GM23338 (cell line): ENCODE data around the gene TRPM3. TPM values are rescaled to one million over a fixed set of nuclear protein-coding genes. Genes with fewer than 3 reads are reported as not detected.

ENCODE experiments used
- ATAC-seq: fragments of 200-7000 bp; cut with Tn5 transposase; 3 replicates; pipeline ENCODE4 v1.9.1; 2020
- DNase-seq: peaks from one replicate; pipeline ENCODE4 v3.0.0-alpha.2; 2015; ENCODE audit warnings: low spot score
- H2AFZ ChIP-seq: fragments of 200-600 bp; sonication (generic); 2 replicates; pipeline ENCODE4 v1.8.0; 2016; ENCODE audit warnings: antibody characterized with exemption, mild to moderate bottlenecking, moderate library complexity
- H3F3A ChIP-seq: fragments of 200-600 bp; sonication (generic); replicated peaks from 2 replicates; pipeline ENCODE4 v1.8.0; 2017; ENCODE audit warnings: antibody characterized with exemption, mixed run types, low read depth
- H3K27ac ChIP-seq: fragments of 200-600 bp; sonication (generic); 2 replicates; pipeline ENCODE4 v1.6.1; 2016; ENCODE audit warnings: low read depth
- H3K27me3 ChIP-seq: fragments of 200-600 bp; sonication (generic); 2 replicates; pipeline ENCODE4 v1.8.0; 2016; ENCODE audit warnings: mild to moderate bottlenecking, mixed run types, moderate library complexity; ENCODE audit not compliant: insufficient read depth
- H3K36me3 ChIP-seq: fragments of 200-600 bp; sonication (generic); 2 replicates; pipeline ENCODE4 v1.8.0; 2016; ENCODE audit warnings: mild to moderate bottlenecking; ENCODE audit not compliant: insufficient read depth
- H3K4me1 ChIP-seq: fragments of 200-600 bp; sonication (generic); 2 replicates; pipeline ENCODE4 v1.8.0; 2016; ENCODE audit warnings: mild to moderate bottlenecking, moderate library complexity; ENCODE audit not compliant: insufficient read depth
- H3K4me2 ChIP-seq: fragments of 200-600 bp; sonication (generic); 2 replicates; pipeline ENCODE4 v1.7.1; 2017; ENCODE audit warnings: mixed run types
- H3K4me3 ChIP-seq: fragments of 200-600 bp; sonication (generic); 2 replicates; pipeline ENCODE4 v1.6.1; 2016; ENCODE audit warnings: mixed run types
- H3K79me2 ChIP-seq: fragments of 200-600 bp; sonication (generic); replicated peaks from 2 replicates; pipeline ENCODE4 v1.8.0; 2017; ENCODE audit warnings: mild to moderate bottlenecking; ENCODE audit not compliant: insufficient read depth
- H3K9me2 ChIP-seq: fragments of 200-600 bp; sonication (generic); 2 replicates; pipeline ENCODE4 v1.8.0; 2017; ENCODE audit not compliant: insufficient read depth
- H4K20me1 ChIP-seq: fragments of 200-600 bp; sonication (generic); replicated peaks from 2 replicates; pipeline ENCODE4 v1.8.0; 2017; ENCODE audit warnings: mild to moderate bottlenecking; ENCODE audit not compliant: insufficient read depth
- H3K27ac Mint-ChIP-seq: 2 replicates; pipeline ENCODE4 v1.8.0; 2020; ENCODE audit warnings: inconsistent platforms, mild to moderate bottlenecking, moderate library complexity, mixed read lengths
- H3K27me3 Mint-ChIP-seq: 3 replicates; pipeline ENCODE4 v1.8.0; 2022; ENCODE audit warnings: low read depth, mild to moderate bottlenecking, moderate library complexity, mixed read lengths, inconsistent platforms; ENCODE audit not compliant: insufficient read depth, poor library complexity
- H3K36me3 Mint-ChIP-seq: 3 replicates; pipeline ENCODE4 v1.8.0; 2021; ENCODE audit warnings: low read depth, mild to moderate bottlenecking, inconsistent platforms, moderate library complexity, mixed read lengths
- H3K4me1 Mint-ChIP-seq: 3 replicates; pipeline ENCODE4 v1.8.0; 2020; ENCODE audit warnings: mild to moderate bottlenecking, inconsistent platforms, mixed read lengths
- H3K4me3 Mint-ChIP-seq: 3 replicates; pipeline ENCODE4 v1.8.0; 2021; ENCODE audit warnings: moderate library complexity, mild to moderate bottlenecking, inconsistent platforms, mixed read lengths
- H3K9me3 Mint-ChIP-seq: 3 replicates; pipeline ENCODE4 v1.8.0; 2020; ENCODE audit warnings: moderate library complexity, mild to moderate bottlenecking, inconsistent platforms, mixed read lengths
- CREB1 ChIP-seq: fragments of 250-450 bp; sonication (Bioruptor Pico); IDR thresholded peaks from 2 replicates; pipeline ENCODE4 v1.5.0; 2020; ENCODE audit warnings: low read depth, mild to moderate bottlenecking, moderate library complexity
- ETS1 ChIP-seq: IDR thresholded peaks from 2 replicates; pipeline ENCODE4 v1.6.1; 2016; ENCODE audit warnings: antibody characterized with exemption
- EZH2 ChIP-seq: fragments of 200-600 bp; sonication (generic); IDR thresholded peaks from one replicate; pipeline ENCODE4 v1.8.0; 2017; ENCODE audit warnings: antibody characterized with exemption, mild to moderate bottlenecking, low read depth; ENCODE audit not compliant: unreplicated experiment
- EZH2phosphoT487 ChIP-seq: fragments of 200-600 bp; sonication (generic); IDR thresholded peaks from one replicate; pipeline ENCODE4 v1.8.1; 2018; ENCODE audit warnings: antibody characterized with exemption; ENCODE audit not compliant: unreplicated experiment
- JUNB ChIP-seq: IDR thresholded peaks from one replicate; pipeline ENCODE4 v1.6.1; 2016; ENCODE audit warnings: antibody characterized with exemption; ENCODE audit not compliant: unreplicated experiment
- NANOG ChIP-seq: IDR thresholded peaks from 2 replicates; pipeline ENCODE4 v1.6.1; 2016; ENCODE audit warnings: antibody characterized with exemption, borderline replicate concordance
- POLR2AphosphoS5 ChIP-seq: IDR thresholded peaks from 2 replicates; pipeline ENCODE4 v1.6.1; 2016; ENCODE audit warnings: antibody characterized with exemption, low read depth
- REST ChIP-seq: IDR thresholded peaks from one replicate; pipeline ENCODE4 v1.6.1; 2018; ENCODE audit warnings: antibody characterized with exemption; ENCODE audit not compliant: unreplicated experiment
- STAT1 ChIP-seq: IDR thresholded peaks from one replicate; pipeline ENCODE4 v1.6.1; 2016; ENCODE audit warnings: antibody characterized with exemption; ENCODE audit not compliant: unreplicated experiment
- ZNF114 ChIP-seq: fragments of 250-450 bp; sonication (Bioruptor Pico); IDR thresholded peaks from 2 replicates; pipeline ENCODE4 v1.5.0; 2020; ENCODE audit warnings: mild to moderate bottlenecking, moderate library complexity
- ZNF331 ChIP-seq: fragments of 250-450 bp; sonication (Bioruptor Pico); IDR thresholded peaks from 2 replicates; pipeline ENCODE4 v1.5.0; 2020; ENCODE audit warnings: low read depth, mild to moderate bottlenecking, moderate library complexity
- ZNF462 ChIP-seq: fragments of 250-450 bp; sonication (Bioruptor Pico); IDR thresholded peaks from 2 replicates; pipeline ENCODE4 v1.5.0; 2020; ENCODE audit warnings: mild to moderate bottlenecking, moderate library complexity
- polyA plus RNA-seq: library from polyadenylated mRNA; unstranded; fragments of >200 nt; fragmentation: Nextera tagmentation; extraction: Ambion mirVana; gene quantifications from 2 replicates; pipeline ENCODE4 v1.2.1, GENCODE V29; 2016
- total RNA-seq: library from RNA; depleted of rRNA; stranded (reverse); fragments of >200 nt; shearing (Covaris generic); gene quantifications from 2 replicates; pipeline ENCODE4 v1.2.3, GENCODE V29; 2014
- TF ChIP-seq, protein P1 (sequence below), 2 experiments: fragments of 200-600 bp in 1 of 2; sonication (generic) in 1 of 2; conservative IDR thresholded peaks; 2 replicates each; pipeline versions ENCODE4 v1.5.1 to v1.6.1; 2016 to 2017; ENCODE audit warnings: antibody characterized with exemption in 2 of 2, low read depth in 2 of 2, mild to moderate bottlenecking in 2 of 2, moderate library complexity in 1 of 2

The TRPM3 gene
- total and polyA plus RNA-seq, 2 experiments from 2014 or later = 2.8 to 8.2 TPM

- TF ChIP-seq REST (no peak), EZH2 (no peak), JUNB (no peak), ZNF331 (CRISPR knock-in tag) (no peak), NANOG (no peak), ETS1 (no peak), STAT1 (no peak), CREB1 (no peak), POLR2AphosphoS5 (no peak), EZH2phosphoT487 (no peak), ZNF114 (CRISPR knock-in tag) (no peak), ZNF462 (no peak)
- TF ChIP-seq, protein P1, sequence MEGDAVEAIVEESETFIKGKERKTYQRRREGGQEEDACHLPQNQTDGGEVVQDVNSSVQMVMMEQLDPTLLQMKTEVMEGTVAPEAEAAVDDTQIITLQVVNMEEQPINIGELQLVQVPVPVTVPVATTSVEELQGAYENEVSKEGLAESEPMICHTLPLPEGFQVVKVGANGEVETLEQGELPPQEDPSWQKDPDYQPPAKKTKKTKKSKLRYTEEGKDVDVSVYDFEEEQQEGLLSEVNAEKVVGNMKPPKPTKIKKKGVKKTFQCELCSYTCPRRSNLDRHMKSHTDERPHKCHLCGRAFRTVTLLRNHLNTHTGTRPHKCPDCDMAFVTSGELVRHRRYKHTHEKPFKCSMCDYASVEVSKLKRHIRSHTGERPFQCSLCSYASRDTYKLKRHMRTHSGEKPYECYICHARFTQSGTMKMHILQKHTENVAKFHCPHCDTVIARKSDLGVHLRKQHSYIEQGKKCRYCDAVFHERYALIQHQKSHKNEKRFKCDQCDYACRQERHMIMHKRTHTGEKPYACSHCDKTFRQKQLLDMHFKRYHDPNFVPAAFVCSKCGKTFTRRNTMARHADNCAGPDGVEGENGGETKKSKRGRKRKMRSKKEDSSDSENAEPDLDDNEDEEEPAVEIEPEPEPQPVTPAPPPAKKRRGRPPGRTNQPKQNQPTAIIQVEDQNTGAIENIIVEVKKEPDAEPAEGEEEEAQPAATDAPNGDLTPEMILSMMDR (conservative IDR thresholded peaks at IDR 0.05; ENCODE audit: low read depth in 2 of 2) = no peak
Measured at GRCh38 chr9:70529377-70529776, 592.0 kb downstream of the TRPM3 start.

More at GRCh38 chr9:70529377-70529776, 592.0 kb downstream of the TRPM3 start:
- H3K27ac ChIP-seq = no peak overlapping the region
- no peak overlapping the region for H3K4me3 Mint-ChIP-seq
- H4K20me1 ChIP-seq = no peaks in the 10 kb centered on the region
- H2AFZ ChIP-seq = no peak overlapping the region
- DNase-seq (no peak), ATAC-seq (no peak)
- no peak overlapping the region for H3K4me2 ChIP-seq
- no peaks in the 10 kb centered on the region for H3K27me3 ChIP-seq
- peaks cover 3% of the 10 kb centered on the region; the same call in 1 of the 3 replicates for H3K36me3 Mint-ChIP-seq
- H3K4me1 Mint-ChIP-seq = peaks cover 20% of the 10 kb centered on the region; the same call in 2 of the 3 replicates
- H3K4me3 ChIP-seq = no peak overlapping the region
- H3K9me3 Mint-ChIP-seq = peaks cover 11% of the 10 kb centered on the region
- H3K9me2 ChIP-seq = no peaks in the 10 kb centered on the region
- H3K27ac Mint-ChIP-seq = no peak overlapping the region
- no peaks in the 10 kb centered on the region for H3K79me2 ChIP-seq
- H3F3A ChIP-seq = no peaks in the 10 kb centered on the region
- H3K36me3 ChIP-seq = no peaks in the 10 kb centered on the region
- H3K27me3 Mint-ChIP-seq = no peaks in the 10 kb centered on the region
- peaks cover 6% of the 10 kb centered on the region; the same call in 1 of the 2 replicates for H3K4me1 ChIP-seq
